ENCODE measurements around the gene CLK3. TPM values are rescaled to one million over a fixed set of nuclear protein-coding genes. Genes with fewer than 3 reads are reported as not detected.

CLK3 gene
- total RNA-seq, 4 donors from 2014 or later = 96.7 to 230 (median 117) TPM

GRCh38 chr15:74674161-74674560, 58.5 kb downstream of the CLK3 start:
- intact Hi-C loops (cut with DNase I; ENCODE audit: low total_unique reads) = no loop called here
- no peak for DNase-seq (ENCODE audit: low spot score in 2 of 2)
- WGBS, 2 donors = 60 to 77% methylated on average over 3 of the region's 3 CpGs
- TF ChIP-seq POLR2A (IDR thresholded peaks at IDR 0.05) = no peak
- TF ChIP-seq, protein P1, sequence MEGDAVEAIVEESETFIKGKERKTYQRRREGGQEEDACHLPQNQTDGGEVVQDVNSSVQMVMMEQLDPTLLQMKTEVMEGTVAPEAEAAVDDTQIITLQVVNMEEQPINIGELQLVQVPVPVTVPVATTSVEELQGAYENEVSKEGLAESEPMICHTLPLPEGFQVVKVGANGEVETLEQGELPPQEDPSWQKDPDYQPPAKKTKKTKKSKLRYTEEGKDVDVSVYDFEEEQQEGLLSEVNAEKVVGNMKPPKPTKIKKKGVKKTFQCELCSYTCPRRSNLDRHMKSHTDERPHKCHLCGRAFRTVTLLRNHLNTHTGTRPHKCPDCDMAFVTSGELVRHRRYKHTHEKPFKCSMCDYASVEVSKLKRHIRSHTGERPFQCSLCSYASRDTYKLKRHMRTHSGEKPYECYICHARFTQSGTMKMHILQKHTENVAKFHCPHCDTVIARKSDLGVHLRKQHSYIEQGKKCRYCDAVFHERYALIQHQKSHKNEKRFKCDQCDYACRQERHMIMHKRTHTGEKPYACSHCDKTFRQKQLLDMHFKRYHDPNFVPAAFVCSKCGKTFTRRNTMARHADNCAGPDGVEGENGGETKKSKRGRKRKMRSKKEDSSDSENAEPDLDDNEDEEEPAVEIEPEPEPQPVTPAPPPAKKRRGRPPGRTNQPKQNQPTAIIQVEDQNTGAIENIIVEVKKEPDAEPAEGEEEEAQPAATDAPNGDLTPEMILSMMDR (IDR thresholded peaks at IDR 0.05) = no peak
- no peak overlapping the region for H3K4me3 ChIP-seq (ENCODE audit: low read depth, poor library complexity, severe bottlenecking)

DNA sequence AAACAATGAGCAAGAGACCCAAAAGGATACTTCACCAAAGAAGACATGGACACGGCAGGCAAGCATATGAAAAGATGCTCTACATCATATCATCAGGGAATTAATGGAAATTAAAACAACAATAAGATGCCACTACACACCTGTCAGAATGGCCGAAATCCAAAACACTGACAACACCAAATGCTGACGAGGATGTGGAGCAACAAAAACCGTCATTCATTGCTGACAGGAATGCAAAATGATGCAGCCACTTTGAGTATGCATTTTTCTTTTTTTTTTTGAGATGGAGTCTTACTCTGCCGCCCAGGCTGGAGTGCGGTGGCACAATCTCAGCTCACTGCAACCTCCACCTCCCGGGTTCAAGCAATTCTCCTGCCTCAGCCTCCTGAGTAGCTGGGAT, 61.2 kb downstream of the CLK3 start:
- no peak overlapping the region for H3K4me3 ChIP-seq (ENCODE audit: low read depth, poor library complexity, severe bottlenecking)
- intact Hi-C loops (cut with DNase I; ENCODE audit: low total_unique reads) = no loop called here
- no peak for DNase-seq (ENCODE audit: low spot score in 2 of 2)
- whole genome bisulfite sequencing, 2 donors = 92 to 94% methylated on average over 7 of the region's 7 CpGs
- TF ChIP-seq POLR2A (IDR thresholded peaks at IDR 0.05) = no peak
- TF ChIP-seq, protein P1 (IDR thresholded peaks at IDR 0.05) = no peak

Other genes starting within 250 kb of the CLK3 start
- under 1 TPM in 3 of 4 donors, not detected in 1; 0.34 to 0.75 (median 0.49) TPM for gene CYP11A1, start 248.2 kb upstream of the CLK3 start, total RNA-seq
- 10 to 100 TPM; 16.7 to 30.5 (median 20.5) TPM for gene SEMA7A, start 181.9 kb upstream of the CLK3 start, total RNA-seq
- 100 to 1,000 TPM in 1 of 4 donors, 10 to 100 TPM in 3; 54.4 to 113 (median 82.3) TPM for gene UBL7, start 154.7 kb upstream of the CLK3 start, total RNA-seq
- 1 to 10 TPM; 4.9 to 6.3 (median 6.1) TPM for gene ARID3B, start 74.6 kb upstream of the CLK3 start, total RNA-seq
- gene EDC3, start 80.2 kb downstream of the CLK3 start, total RNA-seq = 10 to 100 TPM; 11.2 to 33.6 (median 17.6) TPM
- gene CYP1A1, start 109.7 kb downstream of the CLK3 start, total RNA-seq = 1 to 10 TPM; 3.0 to 6.8 (median 3.6) TPM
- not detected for gene CYP1A2, start 133.0 kb downstream of the CLK3 start, total RNA-seq
- gene CSK, start 166.2 kb downstream of the CLK3 start, total RNA-seq = 10 to 100 TPM; 37.6 to 47.3 (median 45.4) TPM
- gene LMAN1L, start 197.0 kb downstream of the CLK3 start, total RNA-seq = 1 to 10 TPM in 1 of 4 donors, under 1 TPM in 1, not detected in 2; 0.29 to 1.3 TPM
- gene CPLX3, start 210.8 kb downstream of the CLK3 start, total RNA-seq = under 1 TPM; 0.17 to 0.84 (median 0.28) TPM
- gene ULK3, start 227.3 kb downstream of the CLK3 start, total RNA-seq = 100 to 1,000 TPM; 108 to 189 (median 123) TPM